Epithelial cell of proximal tubule (primary cell): ENCODE measurements around the gene DPAGT1. TPM values are rescaled to one million over a fixed set of nuclear protein-coding genes. Genes with fewer than 3 reads are reported as not detected.

Experiments used
- total RNA-seq: library from RNA; depleted of rRNA; stranded (reverse); fragments of >200 nt; gene quantifications from 2 replicates; pipeline ENCODE4 v1.2.3, GENCODE V29; 2015

DPAGT1 gene
- total RNA-seq, 1 donor from 2014 or later: 24.8 TPM

Other genes with a start within 250 kb of the DPAGT1 start
- not detected in 2 replicates for gene CXCR5, start 218.0 kb downstream of the DPAGT1 start, total RNA-seq
- gene BCL9L, start 175.9 kb downstream of the DPAGT1 start, total RNA-seq: 20.7 and 25.7 TPM in 2 replicates
- 0.14 TPM in 1 of 2 replicates, not detected in the other for gene UPK2, start 145.6 kb downstream of the DPAGT1 start, total RNA-seq
- not detected in 2 replicates for gene FOXR1, start 130.1 kb downstream of the DPAGT1 start, total RNA-seq
- 13.0 and 14.1 TPM in 2 replicates for gene CENATAC, start 103.7 kb downstream of the DPAGT1 start, total RNA-seq
- 1,815 and 2,833 TPM in 2 replicates for gene RPS25, start 83.5 kb downstream of the DPAGT1 start, total RNA-seq
- 116 and 155 TPM in 2 replicates for gene TRAPPC4, start 83.1 kb downstream of the DPAGT1 start, total RNA-seq
- gene SLC37A4, start 71.0 kb downstream of the DPAGT1 start, total RNA-seq: 59.2 and 60.0 TPM in 2 replicates
- 115 and 135 TPM in 2 replicates for gene HYOU1, start 44.6 kb downstream of the DPAGT1 start, total RNA-seq
- gene VPS11, start 34.0 kb downstream of the DPAGT1 start, total RNA-seq: 13.1 and 19.2 TPM in 2 replicates
- gene HMBS, start 17.0 kb downstream of the DPAGT1 start, total RNA-seq: 17.0 and 37.1 TPM in 2 replicates
- 6.1 and 8.2 TPM in 2 replicates for gene C2CD2L, start 5.5 kb upstream of the DPAGT1 start, total RNA-seq
- 11.9 and 13.7 TPM in 2 replicates for gene HINFP, start 19.7 kb upstream of the DPAGT1 start, total RNA-seq
- under 0.01 TPM in 1 of 2 replicates, not detected in the other for gene ABCG4, start 47.2 kb upstream of the DPAGT1 start, total RNA-seq
- gene NLRX1, start 66.9 kb upstream of the DPAGT1 start, total RNA-seq: 13.2 and 14.7 TPM in 2 replicates
- gene NHERF4, start 83.6 kb upstream of the DPAGT1 start, total RNA-seq: not detected in 2 replicates
- 11.2 and 17.4 TPM in 2 replicates for gene CBL, start 104.5 kb upstream of the DPAGT1 start, total RNA-seq
- 660 and 1,105 TPM in 2 replicates for gene MCAM, start 215.3 kb upstream of the DPAGT1 start, total RNA-seq
- 18.6 and 21.8 TPM in 2 replicates for gene RNF26, start 232.7 kb upstream of the DPAGT1 start, total RNA-seq
- 0.87 and 1.8 TPM in 2 replicates for gene C1QTNF5, start 239.0 kb upstream of the DPAGT1 start, total RNA-seq
- not detected in 2 replicates for gene MFRP, start 244.9 kb upstream of the DPAGT1 start, total RNA-seq